ENCODE results near the gene RSRC1.

Gene RSRC1

GRCh38 chr3:158465074-158465473 is 355.2 kb downstream of the RSRC1 start:
- Histone ChIP-seq H4K20me1 (ENCODE audit: insufficient read depth, low read length) (no peaks in the 10 kb centered on the region), H3K27me3 (ENCODE audit: low read depth, low read length) (no peaks in the 10 kb centered on the region), H3K9ac (ENCODE audit: low read length) (no peak overlapping the region), H3K79me2 (ENCODE audit: low read length) (no peaks in the 10 kb centered on the region), H3K36me3 (replicated peaks; ENCODE audit: low read depth, low read length) (no peaks in the 10 kb centered on the region), H3K9me3 (ENCODE audit: insufficient read depth, low read length) (no peaks in the 10 kb centered on the region), H2AFZ (ENCODE audit: low read depth, low read length) (no peak overlapping the region), H3K4me1 (ENCODE audit: low read length) (peaks cover 26% of the 10 kb centered on the region), H3K4me3 (ENCODE audit: low read length) (no peak overlapping the region), H3K27ac (ENCODE audit: low read length) (no peak overlapping the region), H3K4me2 (ENCODE audit: low read length) (no peak overlapping the region)
- TF ChIP-seq EZH2phosphoT487 (IDR thresholded peaks at IDR 0.05; ENCODE audit: low read depth) (no peak), CTCF (IDR thresholded peaks at IDR 0.05; ENCODE audit: low read depth, low read length) (no peak)

DNA sequence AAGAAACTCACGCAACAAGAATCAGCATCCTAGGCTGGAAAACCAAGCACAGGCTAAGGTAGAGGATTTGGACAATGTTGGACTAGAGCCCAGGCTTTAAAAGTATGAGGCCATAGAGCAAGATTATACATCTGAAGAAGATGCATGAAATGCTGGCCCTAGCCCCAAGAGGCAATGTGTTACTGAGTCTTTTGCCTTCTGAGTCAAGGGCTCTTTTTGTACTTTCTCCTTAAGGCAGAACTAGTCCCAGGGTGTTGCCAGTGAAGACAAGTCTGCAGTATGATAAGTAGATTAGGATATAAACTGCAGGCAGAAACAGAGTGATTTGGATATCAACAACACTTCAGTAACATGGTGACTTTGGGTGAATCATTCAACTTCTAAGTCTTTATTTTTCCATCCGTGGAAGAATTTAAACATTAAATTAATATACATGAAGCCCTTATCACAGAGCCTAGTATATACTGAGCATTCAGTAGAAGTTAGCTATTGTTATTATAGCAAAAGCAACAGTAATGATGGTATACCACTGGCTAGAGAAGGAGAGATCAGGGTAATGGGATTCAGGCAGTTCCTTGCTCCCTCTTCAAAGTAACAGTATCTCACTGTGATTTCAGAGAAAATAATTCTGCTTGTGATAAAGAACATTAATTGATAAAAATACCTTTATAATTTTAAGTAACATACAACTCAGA is 361.2 kb downstream of the RSRC1 start:
- no peaks in the 10 kb centered on the region for H3K79me2 ChIP-seq (ENCODE audit: low read length)
- no peaks in the 10 kb centered on the region for H3K36me3 ChIP-seq (replicated peaks; ENCODE audit: low read depth, low read length)
- H3K27ac ChIP-seq (ENCODE audit: low read length), result no peak overlapping the region
- no peak overlapping the region for H2AFZ ChIP-seq (ENCODE audit: low read depth, low read length)
- no peaks in the 10 kb centered on the region for H4K20me1 ChIP-seq (ENCODE audit: insufficient read depth, low read length)
- no peaks in the 10 kb centered on the region for H3K27me3 ChIP-seq (ENCODE audit: low read depth, low read length)
- no peak overlapping the region for H3K9ac ChIP-seq (ENCODE audit: low read length)
- H3K4me1 ChIP-seq (ENCODE audit: low read length), result no peaks in the 10 kb centered on the region
- H3K4me3 ChIP-seq (ENCODE audit: low read length), result no peak overlapping the region
- no peaks in the 10 kb centered on the region for H3K9me3 ChIP-seq (ENCODE audit: insufficient read depth, low read length)
- no peak overlapping the region for H3K4me2 ChIP-seq (ENCODE audit: low read length)
- TF ChIP-seq CTCF (IDR thresholded peaks at IDR 0.05; ENCODE audit: low read depth, low read length), result no peak
- no peak for TF ChIP-seq EZH2phosphoT487 (IDR thresholded peaks at IDR 0.05; ENCODE audit: low read depth)

- Histone ChIP-seq H3K27me3 (ENCODE audit: low read depth, low read length) (no peaks in the 10 kb centered on the region), H4K20me1 (ENCODE audit: insufficient read depth, low read length) (no peaks in the 10 kb centered on the region), H3K79me2 (ENCODE audit: low read length) (no peaks in the 10 kb centered on the region), H3K36me3 (replicated peaks; ENCODE audit: low read depth, low read length) (no peaks in the 10 kb centered on the region), H3K4me1 (ENCODE audit: low read length) (no peaks in the 10 kb centered on the region), H3K4me2 (ENCODE audit: low read length) (no peak overlapping the region), H3K27ac (ENCODE audit: low read length) (no peak overlapping the region), H3K9me3 (ENCODE audit: insufficient read depth, low read length) (no peaks in the 10 kb centered on the region), H2AFZ (ENCODE audit: low read depth, low read length) (no peak overlapping the region), H3K9ac (ENCODE audit: low read length) (no peak overlapping the region), H3K4me3 (ENCODE audit: low read length) (no peak overlapping the region)
- no peak for TF ChIP-seq CTCF (IDR thresholded peaks at IDR 0.05; ENCODE audit: low read depth, low read length)
- TF ChIP-seq EZH2phosphoT487 (IDR thresholded peaks at IDR 0.05; ENCODE audit: low read depth), result no peak
Observed at GRCh38 chr3:158471639-158472294, 361.9 kb downstream of the RSRC1 start.

DNA sequence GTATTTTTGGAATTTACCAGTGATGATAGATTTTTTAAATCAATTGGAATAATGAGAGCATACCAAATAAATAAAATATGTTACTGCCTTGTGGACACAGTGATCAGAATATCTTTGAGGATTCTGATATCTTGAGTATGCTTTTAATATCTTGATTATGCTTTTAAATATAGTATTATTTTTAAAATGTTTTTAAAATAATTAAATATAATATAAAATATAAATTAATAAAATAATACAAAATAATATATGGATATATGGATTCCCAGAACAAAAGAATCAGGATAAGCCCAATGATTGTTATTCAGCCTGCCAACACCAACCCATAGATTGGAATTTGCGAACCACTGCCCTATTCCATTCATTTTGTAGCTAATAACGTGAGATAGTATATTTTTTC is 369.2 kb downstream of the RSRC1 start:
- Histone ChIP-seq H3K4me2 (ENCODE audit: low read length) (no peak overlapping the region), H3K9me3 (ENCODE audit: insufficient read depth, low read length) (no peaks in the 10 kb centered on the region), H3K27ac (ENCODE audit: low read length) (no peak overlapping the region), H3K4me1 (ENCODE audit: low read length) (no peaks in the 10 kb centered on the region), H3K9ac (ENCODE audit: low read length) (no peak overlapping the region), H3K79me2 (ENCODE audit: low read length) (no peaks in the 10 kb centered on the region), H2AFZ (ENCODE audit: low read depth, low read length) (no peak overlapping the region), H4K20me1 (ENCODE audit: insufficient read depth, low read length) (no peaks in the 10 kb centered on the region), H3K4me3 (ENCODE audit: low read length) (no peak overlapping the region), H3K27me3 (ENCODE audit: low read depth, low read length) (no peaks in the 10 kb centered on the region), H3K36me3 (replicated peaks; ENCODE audit: low read depth, low read length) (no peaks in the 10 kb centered on the region)
- TF ChIP-seq EZH2phosphoT487 (IDR thresholded peaks at IDR 0.05; ENCODE audit: low read depth) (no peak), CTCF (IDR thresholded peaks at IDR 0.05; ENCODE audit: low read depth, low read length) (no peak)
